CD14-positive monocyte (primary cell): ENCODE data around the gene WNT11. TPM values are rescaled to one million over a fixed set of nuclear protein-coding genes. Genes with fewer than 3 reads are reported as not detected.

ENCODE experiments used
- DNase-seq, 3 donors: peaks; one replicate each; pipeline ENCODE4 v3.0.0-alpha.2; 2011 to 2022
- H2AFZ ChIP-seq: 2 replicates; pipeline ENCODE4 v1.6.0; 2012; ENCODE audit warnings: mild to moderate bottlenecking, low read depth, low read length, inconsistent platforms; ENCODE audit not compliant: insufficient read depth, poor library complexity, severe bottlenecking
- H3K27ac ChIP-seq, 2 donors: 1 replicate in 1 of 2; 2 replicates in 1 of 2; pipeline ENCODE4 v1.5.1; 2012 to 2013; ENCODE audit warnings: low read length in 2 of 2, control low read depth in 1 of 2, inconsistent platforms in 1 of 2, low read depth in 1 of 2, mild to moderate bottlenecking in 1 of 2
- H3K27me3 ChIP-seq, 2 donors: one replicate each; pipeline versions ENCODE4 v1.6.0 to v1.6.1; 2011 to 2013; ENCODE audit warnings: low read length in 2 of 2; ENCODE audit not compliant: control insufficient read depth in 2 of 2, insufficient read depth in 2 of 2
- H3K36me3 ChIP-seq, 2 donors: replicated peaks in 1 of 2; 1 replicate in 1 of 2; 2 replicates in 1 of 2; pipeline versions ENCODE4 v1.5.1 to v1.6.1; 2012 to 2013; ENCODE audit warnings: low read length in 2 of 2, control low read depth in 1 of 2, inconsistent platforms in 1 of 2, mild to moderate bottlenecking in 1 of 2; ENCODE audit not compliant: insufficient read depth in 2 of 2, control insufficient read depth in 1 of 2
- H3K4me1 ChIP-seq, 2 donors: 1 replicate in 1 of 2; 2 replicates in 1 of 2; pipeline versions ENCODE4 v1.5.1 to v1.6.1; 2012 to 2013; ENCODE audit warnings: low read length in 2 of 2, control low read depth in 1 of 2, inconsistent platforms in 1 of 2, mild to moderate bottlenecking in 1 of 2, moderate library complexity in 1 of 2; ENCODE audit not compliant: insufficient read depth in 2 of 2, control insufficient read depth in 1 of 2
- H3K4me2 ChIP-seq: replicated peaks from 2 replicates; pipeline ENCODE3; 2012; ENCODE audit warnings: low read length, moderate library complexity, mild to moderate bottlenecking; ENCODE audit not compliant: poor library complexity, severe bottlenecking; ENCODE audit errors: extremely low read depth
- H3K4me3 ChIP-seq, 3 experiments: fragments of 200-600 bp in 1 of 3; sonication (generic) in 1 of 3; replicated peaks in 1 of 3; 1 replicate in 2 of 3; 2 replicates in 1 of 3; pipeline ENCODE4 v1.5.1; 2011 to 2013; ENCODE audit warnings: low read length in 3 of 3, mild to moderate bottlenecking in 3 of 3, control low read depth in 2 of 3, low read depth in 2 of 3, inconsistent platforms in 1 of 3, moderate library complexity in 1 of 3
- H3K79me2 ChIP-seq: 2 replicates; pipeline ENCODE4 v1.6.0; 2012; ENCODE audit warnings: mild to moderate bottlenecking, control low read depth, inconsistent platforms, low read length, moderate library complexity; ENCODE audit not compliant: insufficient read depth
- H3K9ac ChIP-seq: 2 replicates; pipeline ENCODE4 v1.6.0; 2017; ENCODE audit warnings: low read length, mild to moderate bottlenecking; ENCODE audit not compliant: insufficient read depth, poor library complexity, severe bottlenecking
- H3K9me3 ChIP-seq, 2 donors: replicated peaks in 1 of 2; 1 replicate in 1 of 2; 2 replicates in 1 of 2; pipeline versions ENCODE4 v1.5.1 to v1.6.1; 2012 to 2013; ENCODE audit warnings: low read length in 2 of 2, control low read depth in 1 of 2; ENCODE audit not compliant: control insufficient read depth in 1 of 2, insufficient read depth in 1 of 2
- H4K20me1 ChIP-seq: 2 replicates; pipeline ENCODE4 v1.6.0; 2012; ENCODE audit warnings: mild to moderate bottlenecking, low read length, control low read depth, moderate library complexity; ENCODE audit not compliant: insufficient read depth
- H3K27ac Mint-ChIP-seq, 7 donors: one replicate each; pipeline ENCODE4 v1.8.0; 2020; ENCODE audit warnings: mild to moderate bottlenecking in 7 of 7, mixed read lengths in 7 of 7, moderate library complexity in 6 of 7, inconsistent platforms in 2 of 7
- H3K27me3 Mint-ChIP-seq, 3 donors: one replicate each; pipeline ENCODE4 v1.8.0; 2021 to 2022; ENCODE audit warnings: low read depth in 3 of 3, mild to moderate bottlenecking in 3 of 3, mixed read lengths in 3 of 3, moderate library complexity in 3 of 3, inconsistent platforms in 1 of 3
- H3K36me3 Mint-ChIP-seq, 2 donors: one replicate each; pipeline ENCODE4 v1.8.0; 2020; ENCODE audit warnings: mixed read lengths in 2 of 2, inconsistent platforms in 1 of 2, mild to moderate bottlenecking in 1 of 2
- H3K4me1 Mint-ChIP-seq: one replicate; pipeline ENCODE4 v1.8.0; 2020; ENCODE audit warnings: mild to moderate bottlenecking, mixed read lengths
- H3K4me3 Mint-ChIP-seq, 2 donors: one replicate each; pipeline ENCODE4 v1.8.0; 2020; ENCODE audit warnings: mild to moderate bottlenecking in 2 of 2, mixed read lengths in 2 of 2, moderate library complexity in 1 of 2
- H3K9me3 Mint-ChIP-seq, 7 donors: one replicate each; pipeline ENCODE4 v1.8.0; 2020 to 2022; ENCODE audit warnings: mixed read lengths in 7 of 7, mild to moderate bottlenecking in 6 of 7, moderate library complexity in 6 of 7, inconsistent platforms in 2 of 7
- CTCF ChIP-seq: fragments of 200-600 bp; IDR thresholded peaks from one replicate; pipeline ENCODE4 v1.8.0; 2022; ENCODE audit warnings: antibody characterized with exemption, mild to moderate bottlenecking
- WGBS: methylation state at CpG from one replicate; pipeline ENCODE4 v1.1.5; 2013; ENCODE audit warnings: missing lambda C conversion rate; ENCODE audit not compliant: insufficient coverage; 5-methylcytosine and 5-hydroxymethylcytosine counted together
- intact Hi-C, 2 donors: fragments of 100-400 bp; cut with micrococcal nuclease; formaldehyde crosslinking; loops; one replicate each; pipeline versions ENCODE4 v1.15.0 to v1.15.1; 2023
- polyA plus RNA-seq, 3 donors: library from polyadenylated mRNA; depleted of rRNA in 1 of 3; unstranded in 2 of 3; stranded (reverse) in 1 of 3; fragments of 300-500 nt in 2 of 3; fragments of >200 nt in 1 of 3; fragmentation: Illumina TruSeq in 2 of 3; gene quantifications; 1 replicate in 2 of 3; 2 replicates in 1 of 3; pipeline ENCODE4 v1.2.3, GENCODE V29; 2012 to 2021

The WNT11 gene
- polyA plus RNA-seq, 3 donors, result 0.09 to 0.24 (median 0.21) TPM

DNA sequence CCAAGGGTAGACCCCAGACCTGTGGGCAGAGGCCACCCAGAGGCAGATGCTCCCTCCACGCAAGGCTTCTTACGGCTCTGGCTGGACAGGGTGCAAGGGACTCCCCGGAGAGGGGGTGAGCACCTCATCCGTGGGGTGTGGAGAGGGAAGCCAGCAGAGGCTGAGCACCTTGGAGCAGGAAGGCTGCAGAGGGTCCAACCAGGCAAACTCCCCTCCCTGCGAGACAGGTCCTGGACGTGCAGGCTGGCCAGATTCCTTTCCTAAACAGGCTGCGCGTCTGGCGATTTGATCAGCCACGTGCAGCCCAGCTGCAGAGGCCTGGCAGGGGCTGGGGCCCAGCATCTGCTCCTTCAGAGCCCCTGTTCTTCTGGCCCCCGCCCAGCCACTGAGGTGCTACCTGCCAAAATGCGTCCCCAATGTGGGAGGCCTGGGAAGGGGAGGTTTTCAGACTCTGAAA, 49.3 kb downstream of the WNT11 start:
- H3K9ac ChIP-seq, result no peak overlapping the region
- H3K36me3 Mint-ChIP-seq, result no peaks in the 10 kb centered on the region

GRCh38 chr11:76155500-76156227, 50.6 kb downstream of the WNT11 start:
- Mint-ChIP-seq H3K4me1 (peaks cover 16% of the 10 kb centered on the region), H3K27me3 (peaks cover 8 to 19% (median 10%) of the 10 kb centered on the region in 3 donors), H3K4me3 (no peak overlapping the region), H3K27ac (no peak overlapping the region), H3K36me3 (no peaks in the 10 kb centered on the region), H3K9me3 (no peaks in the 10 kb centered on the region)
- no peak overlapping the region for H2AFZ ChIP-seq
- DNase-seq, result no peak
- H3K4me2 ChIP-seq, result no peak overlapping the region
- H3K27me3 ChIP-seq, result no peaks in the 10 kb centered on the region
- no peak overlapping the region for H3K4me3 ChIP-seq
- WGBS, result 96% methylated on average over 10 of the region's 11 CpGs
- no peak overlapping the region for H3K9ac ChIP-seq
- H3K36me3 ChIP-seq, result no peaks in the 10 kb centered on the region
- H3K27ac ChIP-seq, result no peak overlapping the region
- no peaks in the 10 kb centered on the region for H4K20me1 ChIP-seq
- H3K9me3 ChIP-seq, result no peaks in the 10 kb centered on the region
- TF ChIP-seq CTCF, result no peak
- intact Hi-C loops, result loop anchor here (10.0 kb wide), 2 partner anchors 351 to 451 kb away; no protein-coding TSS in a partner anchor
- H3K4me1 ChIP-seq, result peaks cover 10 to 12% of the 10 kb centered on the region in 2 donors
- H3K79me2 ChIP-seq, result no peaks in the 10 kb centered on the region

More for the DNA sequence above, 49.3 kb downstream of the WNT11 start:
- Histone ChIP-seq H3K27ac (no peak overlapping the region), H2AFZ (no peak overlapping the region), H3K4me1 (peaks cover 9 to 10% of the 10 kb centered on the region in 2 donors), H3K4me2 (no peak overlapping the region), H4K20me1 (no peaks in the 10 kb centered on the region), H3K36me3 (no peaks in the 10 kb centered on the region), H3K9me3 (no peaks in the 10 kb centered on the region), H3K79me2 (no peaks in the 10 kb centered on the region), H3K27me3 (no peaks in the 10 kb centered on the region), H3K4me3 (no peak overlapping the region)
- no peak for DNase-seq
- Mint-ChIP-seq H3K27me3 (peaks cover 8 to 17% (median 10%) of the 10 kb centered on the region in 3 donors), H3K4me1 (peaks cover 13% of the 10 kb centered on the region), H3K27ac (no peak overlapping the region), H3K4me3 (no peak overlapping the region), H3K9me3 (no peaks in the 10 kb centered on the region)
- no peak for TF ChIP-seq CTCF
- intact Hi-C loops, result loop anchor here (10.0 kb wide), 2 partner anchors 352 to 452 kb away; no protein-coding TSS in a partner anchor
- 93% methylated on average over 6 of the region's 12 CpGs for WGBS
